ENCODE data around the gene CFAP161. TPM values are rescaled to one million over a fixed set of nuclear protein-coding genes. Genes with fewer than 3 reads are reported as not detected.

Gene CFAP161
- polyA plus RNA-seq, 1 donor (not counting 4 experiments of a cell fraction or from before 2014, with no cell fraction given): not detected

DNA sequence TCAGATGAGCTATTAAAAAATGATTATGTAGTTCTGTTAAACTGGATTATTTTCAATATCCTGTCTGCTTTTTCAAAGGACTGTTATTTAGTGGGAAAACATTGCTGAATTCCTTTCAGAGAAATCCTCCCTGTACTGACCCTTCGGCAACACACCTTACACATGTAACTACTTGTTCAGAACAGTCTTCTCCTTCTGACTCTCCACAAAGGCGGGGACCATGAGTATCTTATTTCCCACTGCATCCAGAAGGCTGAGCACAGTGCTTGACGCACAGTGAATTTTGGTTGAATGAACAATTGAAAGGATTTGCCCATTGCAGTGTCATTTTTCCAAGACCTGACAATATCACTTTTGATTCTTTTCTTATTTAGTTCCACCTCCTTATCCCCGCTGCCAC is 23.1 kb upstream of the CFAP161 start:
- no peak for TF ChIP-seq CTCF (optimal IDR thresholded peaks at IDR 0.05 in 1 of 3, IDR thresholded peaks at IDR 0.05 in 1 of 3, conservative IDR thresholded peaks at IDR 0.05 in 1 of 3; ENCODE audit: extremely low read depth in 1 of 3, insufficient read depth in 2 of 3, low read length in 3 of 3)
- TF ChIP-seq EZH2 (IDR thresholded peaks at IDR 0.05; ENCODE audit: low read length): no peak
- H3K9me1 ChIP-seq (ENCODE audit: control insufficient read depth, extremely low read depth, insufficient read depth, low read length): peaks cover 5% of the 10 kb centered on the region
- no peaks in the 10 kb centered on the region for H3K9me3 ChIP-seq (ENCODE audit: control insufficient read depth, low read depth, low read length)
- H3K4me3 ChIP-seq (ENCODE audit: control insufficient read depth in 2 of 3, extremely low read depth in 1 of 3, insufficient read depth in 2 of 3, low read depth in 1 of 3, low read length in 3 of 3): peak overlapping the region in 1 of 3 experiments; percentile 5
- no peaks in the 10 kb centered on the region for H3K27me3 ChIP-seq (ENCODE audit: control insufficient read depth, extremely low read depth, insufficient read depth, low read length)
- peaks cover 25% of the 10 kb centered on the region for H3K4me1 ChIP-seq (ENCODE audit: control insufficient read depth, extremely low read depth, insufficient read depth, low read length)
- H3K27ac ChIP-seq (ENCODE audit: control insufficient read depth, insufficient read depth, low read length): peak overlapping the region; percentile 77
- DNase-seq (ENCODE audit: low read depth, low spot score): no peak
- dilution Hi-C loops (cut with MboI; ENCODE audit: extremely low pct_ligation_motif_present, low sequenced_read_pairs): no loop called here
- no peaks in the 10 kb centered on the region for H3K36me3 ChIP-seq (ENCODE audit: control insufficient read depth in 2 of 2, extremely low read depth in 1 of 2, insufficient read depth in 2 of 2, low read length in 2 of 2)
- H3K79me2 ChIP-seq (ENCODE audit: control insufficient read depth, insufficient read depth, low read length): no peaks in the 10 kb centered on the region
- H4K20me1 ChIP-seq (ENCODE audit: control insufficient read depth, extremely low read depth, insufficient read depth, low read length): no peaks in the 10 kb centered on the region
- no peak overlapping the region for H2AFZ ChIP-seq (ENCODE audit: control insufficient read depth, low read length)
- H3K4me2 ChIP-seq (ENCODE audit: control insufficient read depth, extremely low read depth, insufficient read depth, low read depth, low read length): peak overlapping the region; percentile 83
- peak overlapping the region; percentile 33 for H3K9ac ChIP-seq (ENCODE audit: control insufficient read depth, extremely low read depth, insufficient read depth, low read length)
- FAIRE-seq: peak; percentile 73

GRCh38 chr15:81111510-81112470 is 22.3 kb upstream of the CFAP161 start:
- dilution Hi-C loops (cut with MboI; ENCODE audit: extremely low pct_ligation_motif_present, low sequenced_read_pairs): no loop called here
- DNase-seq (ENCODE audit: low read depth, low spot score) (no peak), FAIRE-seq (no peak)
- Histone ChIP-seq H2AFZ (ENCODE audit: control insufficient read depth, low read length) (peak overlapping the region; percentile 31), H3K27me3 (ENCODE audit: control insufficient read depth, extremely low read depth, insufficient read depth, low read length) (no peaks in the 10 kb centered on the region), H3K27ac (ENCODE audit: control insufficient read depth, insufficient read depth, low read length) (peak overlapping the region; percentile 77), H3K4me2 (ENCODE audit: control insufficient read depth, extremely low read depth, insufficient read depth, low read depth, low read length) (peak overlapping the region; percentile 83), H3K79me2 (ENCODE audit: control insufficient read depth, insufficient read depth, low read length) (no peaks in the 10 kb centered on the region), H3K9ac (ENCODE audit: control insufficient read depth, extremely low read depth, insufficient read depth, low read length) (peak overlapping the region; percentile 33), H3K36me3 (ENCODE audit: control insufficient read depth in 2 of 2, extremely low read depth in 1 of 2, insufficient read depth in 2 of 2, low read length in 2 of 2) (no peaks in the 10 kb centered on the region), H3K9me1 (ENCODE audit: control insufficient read depth, extremely low read depth, insufficient read depth, low read length) (peaks cover 5% of the 10 kb centered on the region), H3K4me3 (ENCODE audit: control insufficient read depth in 2 of 3, extremely low read depth in 1 of 3, insufficient read depth in 2 of 3, low read depth in 1 of 3, low read length in 3 of 3) (peak overlapping the region in 1 of 3 experiments; percentile 5), H3K4me1 (ENCODE audit: control insufficient read depth, extremely low read depth, insufficient read depth, low read length) (peaks cover 29% of the 10 kb centered on the region), H3K9me3 (ENCODE audit: control insufficient read depth, low read depth, low read length) (no peaks in the 10 kb centered on the region), H4K20me1 (ENCODE audit: control insufficient read depth, extremely low read depth, insufficient read depth, low read length) (no peaks in the 10 kb centered on the region)
- TF ChIP-seq EZH2 (IDR thresholded peaks at IDR 0.05; ENCODE audit: low read length): no peak
